NOMO-1 (cell line): Measurements from ENCODE around the gene SMIM45.

Source experiments
- DNase-seq, 2 experiments: peaks; one replicate each; lab custom pipeline; 2025; ENCODE audit not compliant: unreplicated experiment in 2 of 2; lab: John Stamatoyannopoulos, UW

SMIM45 gene

GRCh38 chr22:41966607-41967240 lies 14.8 kb downstream of the SMIM45 start:
- peak; percentile 61 to 85 for DNase-seq

- DNase-seq, result no peak
These were observed 16.7 kb downstream of the SMIM45 start for GRCh38 chr22:41968601-41969000.

GRCh38 chr22:41969110-41969646 lies 17.2 kb downstream of the SMIM45 start, which contains the start of gene SEPTIN3:
Gene SEPTIN3 (plus strand): TSS chr22:41969443. CDS start chr22:41971493, 2,050 bp downstream.
- DNase-seq, result no peak

GRCh38 chr22:41970601-41971000 lies 18.7 kb downstream of the SMIM45 start:
- no peak for DNase-seq

GRCh38 chr22:41971431-41971830 lies 19.5 kb downstream of the SMIM45 start:
- no peak for DNase-seq

- no peak for DNase-seq
These were observed 22.8 kb downstream of the SMIM45 start for GRCh38 chr22:41974691-41975290.

GRCh38 chr22:41975299-41976069 lies 23.5 kb downstream of the SMIM45 start:
- no peak for DNase-seq

- peak; percentile 36 to 41 for DNase-seq
These were observed 24.3 kb downstream of the SMIM45 start for GRCh38 chr22:41976070-41976901.

- DNase-seq, result no peak
These were observed 25.1 kb downstream of the SMIM45 start for GRCh38 chr22:41976961-41977566.

- no peak for DNase-seq
These were observed 26.8 kb downstream of the SMIM45 start for GRCh38 chr22:41978732-41979131.

- DNase-seq, result no peak
These were observed 27.7 kb downstream of the SMIM45 start for GRCh38 chr22:41979423-41980250.

- no peak for DNase-seq
These were observed 30.9 kb downstream of the SMIM45 start for GRCh38 chr22:41982865-41983264.

- peak; percentile 59 to 81 for DNase-seq
These were observed 31.8 kb downstream of the SMIM45 start for GRCh38 chr22:41983513-41984405.

- DNase-seq, result no peak
These were observed 35.3 kb downstream of the SMIM45 start for GRCh38 chr22:41987276-41987675.

GRCh38 chr22:41989246-41989645 lies 37.3 kb downstream of the SMIM45 start:
- no peak for DNase-seq

- DNase-seq, result no peak
These were observed 39.2 kb downstream of the SMIM45 start for GRCh38 chr22:41991111-41991510.

- DNase-seq, result no peak
These were observed 40.5 kb downstream of the SMIM45 start for GRCh38 chr22:41992496-41992895.

GRCh38 chr22:41995211-41995610 lies 43.3 kb downstream of the SMIM45 start:
- DNase-seq, result no peak
